NCI-H2107 treated with DMSO at 0.1 percent for 48 hours (cell line): ENCODE results near the gene COX6A1.
"Not testable (repeated sequence)": the region's sequence is repeated elsewhere in the genome, so short reads cannot be mapped to it uniquely, and the experiment has no call there.

Experiments
- DNase-seq: peaks from one replicate; lab custom pipeline; 2025; ENCODE audit not compliant: unreplicated experiment; lab: John Stamatoyannopoulos, UW

COX6A1 gene

DNA sequence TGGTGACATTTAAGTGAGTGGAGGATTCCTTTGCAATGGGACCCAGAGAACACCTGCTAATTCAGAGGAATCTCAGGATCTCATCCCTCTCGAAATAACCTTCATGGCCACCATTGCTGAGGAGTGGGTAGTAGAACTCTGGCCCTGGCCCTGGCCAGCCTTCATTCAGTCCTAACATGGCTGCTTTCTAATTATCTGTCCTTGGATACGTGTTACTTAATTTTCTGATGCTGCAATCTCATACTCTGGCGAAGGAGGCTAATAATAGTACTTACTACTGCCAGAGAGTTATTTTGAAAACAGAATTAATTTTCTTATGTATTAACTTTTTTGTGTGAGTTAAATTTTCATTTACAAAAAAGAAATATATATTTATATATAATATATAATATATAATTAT lies 12.1 kb upstream of the COX6A1 start:
- no peak for DNase-seq

DNA sequence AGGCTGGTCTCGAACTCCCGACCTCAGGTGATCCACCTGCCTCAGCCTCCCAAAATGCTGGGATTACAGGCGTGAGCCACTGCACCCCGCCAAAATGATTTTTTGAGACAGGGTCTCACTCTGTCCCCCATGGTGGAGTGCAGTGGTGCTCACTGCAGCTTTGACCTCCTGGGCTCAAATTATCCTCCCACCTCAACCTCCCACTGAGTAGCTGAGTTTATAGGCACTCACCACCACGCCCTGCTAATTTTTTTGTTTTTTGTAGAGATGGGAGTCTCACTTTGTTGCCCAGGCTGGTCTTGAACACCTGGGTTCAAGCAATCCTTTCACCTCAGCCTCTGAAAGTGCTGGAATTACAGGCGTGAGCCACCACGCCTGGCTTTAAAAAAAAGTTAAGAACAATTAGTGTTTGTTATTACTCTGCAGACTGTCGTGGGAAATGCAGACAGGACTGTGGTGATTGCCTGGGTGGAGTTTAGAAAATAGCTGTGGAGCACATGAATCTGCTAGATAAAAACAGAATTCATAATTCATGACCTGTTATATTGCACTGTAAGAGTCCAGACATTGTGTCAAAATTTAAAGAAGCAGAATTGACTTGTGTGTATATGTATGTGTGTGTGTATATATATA lies 9.2 kb upstream of the COX6A1 start:
- DNase-seq: no peak

DNA sequence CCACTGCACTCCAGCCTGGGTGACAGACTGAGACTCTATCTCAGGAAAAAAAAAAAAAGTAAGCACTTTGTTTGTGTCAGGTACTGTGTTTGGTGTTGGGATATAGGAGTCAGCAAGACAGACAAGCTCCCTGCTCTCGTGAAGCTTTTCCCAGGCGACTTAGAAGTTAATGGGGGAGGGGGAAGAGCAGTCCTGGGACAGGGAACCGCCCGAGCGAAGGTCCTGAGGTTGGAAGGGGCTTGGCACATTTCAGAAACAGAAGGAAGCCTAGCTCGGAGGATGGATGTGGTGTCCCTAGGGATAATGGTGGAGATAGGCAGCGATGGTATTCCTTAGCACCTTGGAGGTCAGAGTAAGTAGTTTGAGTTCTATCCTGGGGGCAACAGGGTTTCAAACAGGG lies 8.5 kb upstream of the COX6A1 start:
- DNase-seq: no peak

DNA sequence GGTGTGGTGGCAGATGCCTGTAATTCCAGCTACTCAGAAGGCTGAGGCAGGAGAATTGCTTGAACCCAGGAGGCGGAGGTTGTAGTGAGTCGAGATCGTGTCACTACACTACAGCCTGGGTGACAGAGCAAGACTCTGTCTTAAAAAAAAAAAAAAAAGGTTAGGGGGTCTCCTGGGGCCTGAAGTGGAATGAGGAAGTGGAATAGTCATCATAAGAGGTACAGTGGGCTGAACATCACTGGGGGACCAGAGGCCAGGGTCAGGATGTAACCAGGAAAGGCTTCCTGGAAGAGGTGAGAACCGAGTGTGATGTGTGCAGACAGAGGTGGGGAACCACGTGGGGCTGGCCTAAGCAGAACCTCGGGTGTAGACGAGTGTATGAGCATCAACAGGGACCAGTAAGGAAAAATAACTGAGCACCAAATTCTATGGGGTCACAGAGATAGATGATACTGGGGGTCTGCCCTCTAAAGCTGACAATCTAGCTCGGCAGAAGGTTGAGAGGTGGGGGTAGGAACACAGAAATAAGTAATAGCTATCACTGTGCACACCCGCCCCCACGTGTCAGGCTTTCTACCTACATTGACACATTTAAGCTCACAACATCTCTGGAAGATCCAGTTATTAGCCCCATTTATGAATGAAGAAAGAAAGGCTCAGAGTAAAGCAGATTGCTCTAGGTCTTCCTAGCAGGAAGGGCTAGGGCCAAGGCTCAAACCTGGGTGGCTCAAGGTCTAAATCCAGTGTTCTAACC lies 5.0 kb upstream of the COX6A1 start:
- DNase-seq: no peak

DNA sequence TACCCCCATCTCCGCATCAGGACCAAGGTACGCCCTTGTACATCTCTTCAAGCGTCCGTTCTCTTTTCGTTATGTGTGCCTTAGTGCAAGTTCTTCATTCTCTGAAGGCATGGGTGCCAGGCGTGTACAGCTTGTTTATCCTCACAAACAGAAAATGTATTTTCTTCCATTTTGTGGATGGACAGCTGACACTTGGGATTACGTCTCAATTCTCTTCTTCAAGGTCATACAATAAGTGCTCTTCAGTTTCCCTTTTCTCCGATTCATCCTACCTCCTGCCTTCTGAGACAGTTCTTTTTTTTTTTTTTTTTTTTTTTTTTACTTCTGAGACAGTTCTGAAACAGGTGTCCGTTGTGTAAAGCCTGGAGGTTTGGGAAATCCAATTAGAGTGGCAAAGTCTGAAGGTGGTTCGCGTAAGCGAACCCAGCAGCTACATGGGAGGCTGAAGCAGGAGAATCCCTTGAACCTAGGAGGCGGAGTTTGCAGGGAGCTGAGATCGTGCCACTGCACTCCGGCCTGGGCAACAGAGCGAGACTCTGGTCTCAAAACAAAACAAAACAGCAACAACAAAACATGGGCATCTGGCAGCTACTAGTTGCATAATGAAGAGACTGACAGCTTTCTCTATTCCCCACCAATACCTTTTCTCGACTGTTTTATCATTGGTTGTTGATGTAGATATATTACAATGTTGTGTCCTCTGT lies 734 bp downstream of the COX6A1 start:
- DNase-seq: no peak

DNA sequence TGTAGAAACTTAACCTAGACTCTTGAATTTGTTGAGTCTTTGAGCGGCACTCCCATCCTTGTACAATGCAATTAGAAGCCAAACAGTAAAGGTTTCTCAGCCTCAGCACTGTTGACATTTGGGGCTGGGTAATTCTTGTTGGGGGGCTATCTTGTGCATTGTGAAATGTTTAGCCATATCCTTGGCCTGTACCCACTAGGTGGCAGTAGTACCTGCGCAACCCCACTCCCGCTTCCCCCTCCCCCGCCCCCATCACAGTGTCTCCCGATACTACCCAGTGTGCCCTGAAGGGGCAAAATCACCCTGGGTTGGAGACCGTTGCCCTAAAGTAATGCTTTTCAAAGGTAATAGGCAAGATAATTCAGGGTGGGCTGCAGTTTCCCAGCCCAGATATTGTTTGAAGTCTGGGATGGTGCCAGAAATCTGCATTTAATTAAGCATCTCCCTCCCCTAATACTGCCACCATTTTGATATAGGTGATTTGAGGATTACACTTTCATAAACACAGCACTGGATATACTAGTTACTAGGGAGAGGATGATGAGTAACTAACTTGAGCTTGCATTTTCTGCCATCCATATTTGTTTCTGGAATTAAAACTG lies 1.8 kb downstream of the COX6A1 start:
- peak; percentile 64 for DNase-seq

DNA sequence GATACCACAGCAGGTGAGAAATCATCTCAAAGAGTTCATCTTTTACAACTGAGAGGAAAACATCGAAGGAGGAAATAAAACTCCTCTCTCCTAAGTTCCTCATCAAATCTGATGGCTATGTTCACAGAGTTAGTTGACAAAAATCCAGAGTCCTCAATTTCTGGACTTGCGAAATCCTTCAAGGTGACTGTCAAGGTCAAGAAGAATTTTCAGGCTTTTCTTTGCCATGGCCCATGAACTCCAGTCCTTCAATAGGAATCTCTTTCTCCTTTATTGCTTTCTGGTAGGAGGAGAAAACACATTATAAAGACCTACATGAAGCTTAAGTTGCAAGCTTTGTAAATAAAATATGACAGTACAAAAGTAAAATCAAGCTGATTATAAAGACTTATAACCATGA lies 6.8 kb downstream of the COX6A1 start:
- DNase-seq: no peak

DNA sequence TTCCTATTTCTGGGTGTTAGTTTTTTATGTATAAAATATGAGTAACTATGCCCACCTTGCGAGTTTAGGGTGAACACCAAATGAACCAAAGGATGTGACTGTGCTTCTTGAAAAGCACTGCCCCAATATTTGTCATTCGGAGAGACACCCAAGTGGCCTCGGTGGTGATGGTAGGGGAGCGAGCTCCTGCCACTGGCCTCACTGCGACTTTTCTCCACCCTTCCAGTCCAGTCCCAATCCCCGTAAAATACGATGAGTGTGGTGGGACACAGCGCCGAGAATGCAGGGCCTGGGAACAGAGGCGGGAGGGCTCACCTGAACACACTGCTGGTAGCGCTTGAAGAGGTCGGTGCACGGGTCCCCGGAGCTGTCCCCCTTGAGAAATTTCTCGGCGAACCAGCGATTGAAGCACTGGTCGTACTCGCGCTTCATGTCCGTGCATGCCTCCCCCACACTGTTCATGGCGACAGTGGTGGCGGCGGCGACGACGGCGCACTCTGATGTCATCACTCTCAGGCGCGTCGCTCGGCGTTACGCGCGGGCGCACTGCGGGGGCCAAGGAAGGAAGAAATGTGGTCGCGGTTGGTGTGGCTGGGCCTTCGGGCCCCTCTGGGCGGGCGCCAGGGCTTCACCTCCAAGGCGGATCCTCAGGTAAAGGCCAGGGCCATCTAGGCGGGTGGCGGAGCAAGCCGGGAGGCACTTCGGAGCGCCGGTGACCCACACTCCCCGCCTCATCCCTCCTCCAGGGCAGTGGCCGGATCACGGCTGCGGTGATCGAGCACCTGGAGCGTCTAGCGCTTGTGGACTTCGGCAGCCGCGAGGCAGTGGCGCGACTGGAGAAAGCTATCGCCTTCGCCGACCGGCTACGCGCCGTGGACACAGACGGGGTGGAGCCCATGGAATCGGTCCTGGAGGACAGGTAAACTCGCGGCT lies 8.3 kb downstream of the COX6A1 start, which contains the start of the genes GATC and TRIAP1:
TSS of gene GATC (plus strand) at position 534 of the 933 bp plus-strand sequence. CDS start at position 571, 37 bp downstream.
TSS of gene TRIAP1 (minus strand) at position 474 of the 933 bp plus-strand sequence. CDS start at position 462, 12 bp downstream.
- DNase-seq: peak; percentile 58

DNA sequence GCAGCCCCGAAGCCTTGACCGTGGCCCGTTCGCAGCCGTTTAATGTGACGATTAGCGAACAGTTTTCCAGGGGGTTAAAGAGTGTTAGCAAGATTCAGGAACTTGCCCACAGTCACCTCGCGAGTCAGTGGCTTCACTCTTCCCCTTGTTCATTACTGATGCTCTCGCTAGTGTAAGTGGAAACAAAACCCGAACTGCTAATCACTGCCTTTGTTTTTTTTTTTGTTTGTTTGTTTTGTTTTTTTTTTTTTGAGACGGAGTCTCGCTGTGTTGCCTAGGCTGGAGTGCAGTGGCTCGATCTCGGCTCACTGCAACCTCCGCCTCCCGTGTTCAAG lies 8.9 kb downstream of the COX6A1 start:
- not testable (repeated sequence) for DNase-seq

DNA sequence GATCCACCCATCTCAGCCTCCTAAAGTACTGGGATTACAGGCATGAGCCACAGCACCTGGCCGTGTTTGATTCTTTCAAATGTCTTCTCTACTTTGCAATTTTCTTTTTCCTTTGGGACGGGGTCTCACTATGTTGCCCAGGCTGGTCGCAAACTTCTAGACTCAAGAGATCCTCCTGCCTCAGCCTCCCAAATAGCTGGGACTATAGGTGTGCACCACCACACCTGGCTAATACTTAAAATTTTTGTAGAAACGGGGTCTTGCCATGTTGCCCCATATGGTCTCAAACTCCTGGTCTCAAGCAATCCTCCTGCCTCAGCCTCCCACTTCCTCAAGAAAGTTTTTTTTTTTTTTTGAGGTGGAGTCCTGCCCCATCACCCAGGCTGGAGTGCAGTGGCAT lies 10.1 kb downstream of the COX6A1 start:
- no peak for DNase-seq

DNA sequence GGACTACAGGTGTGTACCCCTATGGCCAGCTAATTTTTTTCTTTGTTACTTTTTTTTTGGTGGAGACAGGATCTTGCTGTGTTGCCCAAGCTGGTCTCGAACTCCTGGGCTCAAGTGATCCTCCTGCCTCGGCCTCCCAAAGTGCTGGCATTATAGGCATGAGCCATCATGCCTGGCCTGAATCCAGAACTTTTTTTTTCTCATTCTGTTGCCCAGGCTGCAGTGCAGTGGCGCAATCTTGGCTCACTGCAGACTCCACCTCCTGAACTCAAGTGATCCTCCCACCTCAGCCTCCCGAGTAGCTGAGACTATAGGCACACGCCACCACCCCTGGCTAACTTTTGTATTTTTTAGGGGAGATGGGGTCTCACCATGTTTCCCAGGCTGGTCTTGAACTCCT lies 14.6 kb downstream of the COX6A1 start:
- DNase-seq: not testable (repeated sequence)

DNA sequence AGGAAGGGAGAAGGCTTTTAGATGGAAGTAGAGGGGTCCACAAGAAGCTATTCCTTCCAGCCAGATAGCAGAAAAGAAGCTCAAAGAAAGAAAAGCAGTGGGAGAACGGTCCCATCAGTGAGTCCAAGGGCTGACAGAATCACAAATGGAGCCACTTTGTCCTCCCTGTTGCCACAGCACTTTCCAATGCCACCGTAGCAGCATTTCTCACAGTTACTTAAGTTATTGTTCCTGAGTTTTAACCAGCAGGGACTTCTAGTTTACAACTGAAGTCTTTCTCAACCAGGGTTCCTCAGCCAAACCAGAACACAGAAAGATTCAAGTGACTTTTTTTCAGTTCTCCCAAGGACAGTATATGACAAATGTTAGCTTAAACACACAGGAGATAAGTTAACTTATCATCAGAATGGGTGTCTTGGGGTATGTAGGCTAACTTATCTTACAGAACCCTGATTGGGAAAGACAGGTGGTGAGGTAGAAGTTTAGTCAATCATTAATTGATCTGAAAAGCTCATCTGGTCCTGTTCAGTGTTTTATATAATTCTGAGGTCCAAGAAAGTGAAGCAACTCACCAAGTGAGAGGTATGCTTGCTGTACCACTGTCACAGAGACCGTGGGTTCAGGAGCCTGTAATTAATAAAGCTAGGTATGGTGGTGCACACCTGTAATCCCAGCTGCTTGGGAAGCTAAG lies 15.3 kb downstream of the COX6A1 start:
- no peak for DNase-seq

DNA sequence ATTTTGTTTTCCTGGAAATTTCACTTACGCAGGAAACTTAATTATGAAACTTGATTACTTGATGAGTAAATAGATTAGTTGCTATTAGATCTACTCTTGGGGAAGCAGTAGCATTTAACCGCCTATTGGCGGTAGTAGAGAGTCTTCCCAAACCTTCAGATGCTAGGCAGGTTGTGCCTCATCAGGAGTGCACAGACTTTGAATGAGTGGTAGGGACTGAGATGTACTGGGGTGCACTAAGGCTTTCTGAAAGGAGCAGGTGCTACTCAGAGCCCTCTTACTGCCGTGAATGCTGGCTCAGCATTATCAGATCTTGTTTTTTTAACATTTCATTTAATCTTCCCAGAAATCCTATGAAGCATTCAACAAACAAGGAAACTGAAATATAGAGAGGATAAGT lies 16.1 kb downstream of the COX6A1 start:
- peak; percentile 33 for DNase-seq

DNA sequence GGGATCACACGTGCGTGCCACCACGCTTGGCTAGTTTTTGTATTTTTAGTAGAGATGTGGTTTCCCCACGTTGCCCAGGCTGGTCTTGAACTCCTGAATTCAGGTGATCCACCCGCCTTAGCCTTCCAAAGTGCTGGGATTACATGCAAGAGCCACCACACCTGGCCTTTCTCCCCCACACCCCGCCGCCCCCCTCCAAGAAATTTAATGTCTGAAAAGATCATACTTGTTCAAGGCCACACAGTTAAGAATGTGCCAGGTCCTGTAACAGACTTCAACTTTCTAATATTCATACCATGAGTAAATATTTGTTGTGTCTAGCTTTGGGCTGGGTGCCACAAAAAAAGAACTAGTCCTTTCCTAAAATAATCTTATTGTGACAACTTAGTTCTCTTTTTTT lies 17.4 kb downstream of the COX6A1 start:
- DNase-seq: no peak

DNA sequence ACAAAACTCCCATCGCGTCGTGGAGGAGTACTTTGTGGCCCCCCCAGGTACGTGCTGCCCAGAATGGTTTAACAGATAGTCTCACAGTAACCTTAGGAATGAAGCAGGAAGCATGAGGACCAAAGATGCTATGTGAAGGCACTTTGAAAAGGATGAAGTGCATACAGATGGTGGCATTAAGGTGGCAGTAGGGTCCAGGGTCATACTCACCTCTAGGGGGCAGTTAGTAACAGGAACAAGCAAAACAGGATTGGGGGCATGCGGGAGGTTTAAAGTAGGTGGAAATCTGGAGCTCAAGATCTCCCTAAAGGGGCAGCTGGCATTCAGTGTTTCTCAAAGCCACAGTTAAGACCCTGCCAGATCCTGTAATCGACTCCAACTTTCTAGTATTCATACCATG lies 19.2 kb downstream of the COX6A1 start:
- DNase-seq: no peak

DNA sequence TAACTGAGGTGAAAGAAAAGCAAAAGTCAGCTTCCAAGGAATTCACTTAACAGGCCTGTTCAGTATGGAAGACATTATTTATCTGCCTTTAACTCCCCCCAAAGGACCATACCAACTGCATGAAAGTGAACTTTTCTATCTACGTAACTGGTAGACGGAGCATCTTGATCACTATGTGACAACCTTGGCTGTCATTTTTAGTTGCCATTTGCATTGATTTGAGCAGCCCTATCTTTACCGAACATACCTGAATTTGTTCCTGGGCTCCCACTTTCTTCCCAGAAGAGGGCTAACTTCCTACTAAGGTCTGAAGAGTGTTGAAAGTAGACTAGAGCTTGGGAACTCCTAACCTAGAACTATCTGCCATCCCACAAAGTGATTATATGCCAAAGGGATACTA lies 22.2 kb downstream of the COX6A1 start:
- DNase-seq: no peak

DNA sequence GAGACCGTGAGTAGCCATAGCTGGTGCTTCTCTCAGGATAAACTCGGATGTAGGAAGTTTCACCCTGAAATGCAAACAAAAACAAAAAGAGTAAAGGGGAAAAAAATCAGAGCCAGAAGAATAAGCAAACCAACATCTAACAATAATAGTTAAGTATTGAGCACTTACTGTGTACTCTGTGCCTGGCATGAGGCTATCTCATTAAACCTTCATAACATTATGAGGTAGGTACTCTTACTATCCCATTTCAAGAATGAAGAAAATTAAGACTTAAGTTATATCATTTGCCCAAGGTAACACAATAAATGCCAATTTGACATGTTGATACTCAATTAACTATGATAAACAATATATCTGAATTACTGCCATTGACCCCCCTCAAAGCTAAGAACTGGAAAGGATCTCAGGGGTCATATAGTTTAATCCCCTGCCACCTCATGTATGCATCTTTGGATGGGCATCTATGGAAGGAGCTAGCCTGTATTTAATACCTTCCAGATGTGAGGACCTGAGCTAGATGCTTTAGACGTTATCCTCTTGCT lies 24.3 kb downstream of the COX6A1 start:
- no peak for DNase-seq

DNA sequence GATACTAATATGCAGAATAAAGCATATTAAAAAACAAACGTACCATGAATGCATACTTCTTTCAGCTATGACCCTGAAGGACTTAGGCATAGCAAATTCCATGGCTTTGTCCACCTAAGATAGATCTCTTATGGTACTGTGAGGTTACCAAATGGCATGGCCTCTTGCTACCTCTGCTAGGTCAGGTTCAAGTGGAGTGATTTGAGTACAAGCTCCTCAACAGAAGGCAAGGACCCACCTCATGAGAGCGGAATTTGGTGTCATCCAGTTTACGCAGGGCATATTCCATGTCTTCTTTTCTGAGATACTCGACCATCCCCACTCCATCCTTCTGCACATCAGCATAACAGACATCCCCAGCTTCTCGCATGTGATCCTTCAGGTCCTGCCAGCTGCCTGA lies 25.8 kb downstream of the COX6A1 start:
- no peak for DNase-seq

DNA sequence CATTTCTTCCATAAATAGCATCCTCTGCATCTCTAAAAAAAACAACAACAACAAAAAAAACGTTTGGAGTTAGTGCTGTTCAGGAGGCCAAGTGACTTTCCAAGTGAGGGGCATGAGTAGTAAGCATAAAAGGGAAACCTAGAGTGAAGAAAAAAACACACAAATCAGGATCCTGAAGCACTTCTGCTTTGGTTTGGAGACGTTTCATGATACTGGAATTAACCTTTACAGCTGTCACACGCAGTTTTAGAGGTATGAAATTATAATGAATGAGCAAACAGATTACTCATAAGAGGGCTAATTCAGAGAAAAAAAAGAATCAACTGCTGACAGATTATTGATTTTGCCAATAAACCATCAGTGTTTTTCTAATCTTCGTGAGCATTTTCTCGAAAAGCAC lies 27.8 kb downstream of the COX6A1 start:
- no peak for DNase-seq
